CD14-positive monocyte (primary cell): ENCODE measurements around the gene COG2. TPM values are rescaled to one million over a fixed set of nuclear protein-coding genes. Genes with fewer than 3 reads are reported as not detected.
"Not testable (repeated sequence)": the region's sequence is repeated elsewhere in the genome, so short reads cannot be mapped to it uniquely, and the experiment has no call there.

Experiments
- DNase-seq, 3 donors: peaks; one replicate each; pipeline ENCODE4 v3.0.0-alpha.2; 2011 to 2022
- H2AFZ ChIP-seq: 2 replicates; pipeline ENCODE4 v1.6.0; 2012; ENCODE audit warnings: mild to moderate bottlenecking, low read depth, low read length, inconsistent platforms; ENCODE audit not compliant: insufficient read depth, poor library complexity, severe bottlenecking
- H3K27ac ChIP-seq, 2 donors: 1 replicate in 1 of 2; 2 replicates in 1 of 2; pipeline ENCODE4 v1.5.1; 2012 to 2013; ENCODE audit warnings: low read length in 2 of 2, control low read depth in 1 of 2, inconsistent platforms in 1 of 2, low read depth in 1 of 2, mild to moderate bottlenecking in 1 of 2
- H3K27me3 ChIP-seq, 2 donors: one replicate each; pipeline versions ENCODE4 v1.6.0 to v1.6.1; 2011 to 2013; ENCODE audit warnings: low read length in 2 of 2; ENCODE audit not compliant: control insufficient read depth in 2 of 2, insufficient read depth in 2 of 2
- H3K36me3 ChIP-seq, 2 donors: replicated peaks in 1 of 2; 1 replicate in 1 of 2; 2 replicates in 1 of 2; pipeline versions ENCODE4 v1.5.1 to v1.6.1; 2012 to 2013; ENCODE audit warnings: low read length in 2 of 2, control low read depth in 1 of 2, inconsistent platforms in 1 of 2, mild to moderate bottlenecking in 1 of 2; ENCODE audit not compliant: insufficient read depth in 2 of 2, control insufficient read depth in 1 of 2
- H3K4me1 ChIP-seq, 2 donors: 1 replicate in 1 of 2; 2 replicates in 1 of 2; pipeline versions ENCODE4 v1.5.1 to v1.6.1; 2012 to 2013; ENCODE audit warnings: low read length in 2 of 2, control low read depth in 1 of 2, inconsistent platforms in 1 of 2, mild to moderate bottlenecking in 1 of 2, moderate library complexity in 1 of 2; ENCODE audit not compliant: insufficient read depth in 2 of 2, control insufficient read depth in 1 of 2
- H3K4me2 ChIP-seq: replicated peaks from 2 replicates; pipeline ENCODE3; 2012; ENCODE audit warnings: low read length, moderate library complexity, mild to moderate bottlenecking; ENCODE audit not compliant: poor library complexity, severe bottlenecking; ENCODE audit errors: extremely low read depth
- H3K4me3 ChIP-seq, 3 experiments: fragments of 200-600 bp in 1 of 3; sonication (generic) in 1 of 3; replicated peaks in 1 of 3; 1 replicate in 2 of 3; 2 replicates in 1 of 3; pipeline ENCODE4 v1.5.1; 2011 to 2013; ENCODE audit warnings: low read length in 3 of 3, mild to moderate bottlenecking in 3 of 3, control low read depth in 2 of 3, low read depth in 2 of 3, inconsistent platforms in 1 of 3, moderate library complexity in 1 of 3
- H3K79me2 ChIP-seq: 2 replicates; pipeline ENCODE4 v1.6.0; 2012; ENCODE audit warnings: mild to moderate bottlenecking, control low read depth, inconsistent platforms, low read length, moderate library complexity; ENCODE audit not compliant: insufficient read depth
- H3K9ac ChIP-seq: 2 replicates; pipeline ENCODE4 v1.6.0; 2017; ENCODE audit warnings: low read length, mild to moderate bottlenecking; ENCODE audit not compliant: insufficient read depth, poor library complexity, severe bottlenecking
- H3K9me3 ChIP-seq, 2 donors: replicated peaks in 1 of 2; 1 replicate in 1 of 2; 2 replicates in 1 of 2; pipeline versions ENCODE4 v1.5.1 to v1.6.1; 2012 to 2013; ENCODE audit warnings: low read length in 2 of 2, control low read depth in 1 of 2; ENCODE audit not compliant: control insufficient read depth in 1 of 2, insufficient read depth in 1 of 2
- H4K20me1 ChIP-seq: 2 replicates; pipeline ENCODE4 v1.6.0; 2012; ENCODE audit warnings: mild to moderate bottlenecking, low read length, control low read depth, moderate library complexity; ENCODE audit not compliant: insufficient read depth
- H3K27ac Mint-ChIP-seq, 7 donors: one replicate each; pipeline ENCODE4 v1.8.0; 2020; ENCODE audit warnings: mild to moderate bottlenecking in 7 of 7, mixed read lengths in 7 of 7, moderate library complexity in 6 of 7, inconsistent platforms in 2 of 7
- H3K27me3 Mint-ChIP-seq, 3 donors: one replicate each; pipeline ENCODE4 v1.8.0; 2021 to 2022; ENCODE audit warnings: low read depth in 3 of 3, mild to moderate bottlenecking in 3 of 3, mixed read lengths in 3 of 3, moderate library complexity in 3 of 3, inconsistent platforms in 1 of 3
- H3K36me3 Mint-ChIP-seq, 2 donors: one replicate each; pipeline ENCODE4 v1.8.0; 2020; ENCODE audit warnings: mixed read lengths in 2 of 2, inconsistent platforms in 1 of 2, mild to moderate bottlenecking in 1 of 2
- H3K4me1 Mint-ChIP-seq: one replicate; pipeline ENCODE4 v1.8.0; 2020; ENCODE audit warnings: mild to moderate bottlenecking, mixed read lengths
- H3K4me3 Mint-ChIP-seq, 2 donors: one replicate each; pipeline ENCODE4 v1.8.0; 2020; ENCODE audit warnings: mild to moderate bottlenecking in 2 of 2, mixed read lengths in 2 of 2, moderate library complexity in 1 of 2
- H3K9me3 Mint-ChIP-seq, 7 donors: one replicate each; pipeline ENCODE4 v1.8.0; 2020 to 2022; ENCODE audit warnings: mixed read lengths in 7 of 7, mild to moderate bottlenecking in 6 of 7, moderate library complexity in 6 of 7, inconsistent platforms in 2 of 7
- WGBS: methylation state at CpG from one replicate; pipeline ENCODE4 v1.1.5; 2013; ENCODE audit warnings: missing lambda C conversion rate; ENCODE audit not compliant: insufficient coverage; 5-methylcytosine and 5-hydroxymethylcytosine counted together
- intact Hi-C, 2 donors: fragments of 100-400 bp; cut with micrococcal nuclease; formaldehyde crosslinking; loops; one replicate each; pipeline versions ENCODE4 v1.15.0 to v1.15.1; 2023
- polyA plus RNA-seq, 3 donors: library from polyadenylated mRNA; depleted of rRNA in 1 of 3; unstranded in 2 of 3; stranded (reverse) in 1 of 3; fragments of 300-500 nt in 2 of 3; fragments of >200 nt in 1 of 3; fragmentation: Illumina TruSeq in 2 of 3; gene quantifications; 1 replicate in 2 of 3; 2 replicates in 1 of 3; pipeline ENCODE4 v1.2.3, GENCODE V29; 2012 to 2021
- TF ChIP-seq, protein P1 (sequence below): fragments of 200-600 bp; IDR thresholded peaks from one replicate; pipeline ENCODE4 v1.8.0; 2022; ENCODE audit warnings: antibody characterized with exemption, mild to moderate bottlenecking

The COG2 gene
- polyA plus RNA-seq, 3 donors = 16.7 to 30.4 (median 24.7) TPM

DNA sequence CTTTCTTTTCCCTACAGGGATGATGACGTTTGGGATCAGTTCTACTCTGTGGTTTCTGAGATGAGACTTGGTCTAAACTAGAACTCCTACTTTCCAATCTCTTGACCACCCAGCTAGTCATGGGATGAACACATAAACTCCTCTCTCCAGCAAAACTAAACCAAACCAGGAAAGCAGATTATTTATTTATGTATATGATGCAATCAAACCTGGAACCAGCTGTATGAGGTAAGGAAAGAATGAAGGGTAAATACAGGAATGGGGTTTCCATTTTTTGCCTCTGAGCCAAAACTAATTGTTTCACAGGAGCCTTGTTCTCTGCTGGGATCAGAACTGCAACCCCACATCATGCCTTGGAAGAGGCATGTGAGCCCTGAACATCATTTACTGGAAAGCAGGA lies 75.0 kb downstream of the COG2 start:
- H3K4me2 ChIP-seq = no peak overlapping the region
- Mint-ChIP-seq H3K4me3 (no peak overlapping the region), H3K9me3 (peaks cover 5 to 19% (median 11%) of the 10 kb centered on the region in 7 donors), H3K27me3 (peaks cover 7 to 9% (median 8%) of the 10 kb centered on the region in 3 donors), H3K36me3 (no peaks in the 10 kb centered on the region), H3K4me1 (peaks cover 6% of the 10 kb centered on the region), H3K27ac (no peak overlapping the region)
- H2AFZ ChIP-seq = no peak overlapping the region
- no peak overlapping the region for H3K27ac ChIP-seq
- no peak for DNase-seq
- no peak overlapping the region for H3K4me3 ChIP-seq
- TF ChIP-seq, protein P1, sequence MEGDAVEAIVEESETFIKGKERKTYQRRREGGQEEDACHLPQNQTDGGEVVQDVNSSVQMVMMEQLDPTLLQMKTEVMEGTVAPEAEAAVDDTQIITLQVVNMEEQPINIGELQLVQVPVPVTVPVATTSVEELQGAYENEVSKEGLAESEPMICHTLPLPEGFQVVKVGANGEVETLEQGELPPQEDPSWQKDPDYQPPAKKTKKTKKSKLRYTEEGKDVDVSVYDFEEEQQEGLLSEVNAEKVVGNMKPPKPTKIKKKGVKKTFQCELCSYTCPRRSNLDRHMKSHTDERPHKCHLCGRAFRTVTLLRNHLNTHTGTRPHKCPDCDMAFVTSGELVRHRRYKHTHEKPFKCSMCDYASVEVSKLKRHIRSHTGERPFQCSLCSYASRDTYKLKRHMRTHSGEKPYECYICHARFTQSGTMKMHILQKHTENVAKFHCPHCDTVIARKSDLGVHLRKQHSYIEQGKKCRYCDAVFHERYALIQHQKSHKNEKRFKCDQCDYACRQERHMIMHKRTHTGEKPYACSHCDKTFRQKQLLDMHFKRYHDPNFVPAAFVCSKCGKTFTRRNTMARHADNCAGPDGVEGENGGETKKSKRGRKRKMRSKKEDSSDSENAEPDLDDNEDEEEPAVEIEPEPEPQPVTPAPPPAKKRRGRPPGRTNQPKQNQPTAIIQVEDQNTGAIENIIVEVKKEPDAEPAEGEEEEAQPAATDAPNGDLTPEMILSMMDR = no peak
- WGBS = no CpG with 5 or more reads among the region's 1 CpG
- no peaks in the 10 kb centered on the region for H4K20me1 ChIP-seq
- intact Hi-C loops = no loop called here
- H3K9me3 ChIP-seq = peaks cover 6 to 9% of the 10 kb centered on the region in 2 donors
- H3K36me3 ChIP-seq = no peaks in the 10 kb centered on the region
- H3K27me3 ChIP-seq = no peaks in the 10 kb centered on the region
- no peaks in the 10 kb centered on the region for H3K79me2 ChIP-seq
- no peak overlapping the region for H3K9ac ChIP-seq
- H3K4me1 ChIP-seq = no peaks in the 10 kb centered on the region

DNA sequence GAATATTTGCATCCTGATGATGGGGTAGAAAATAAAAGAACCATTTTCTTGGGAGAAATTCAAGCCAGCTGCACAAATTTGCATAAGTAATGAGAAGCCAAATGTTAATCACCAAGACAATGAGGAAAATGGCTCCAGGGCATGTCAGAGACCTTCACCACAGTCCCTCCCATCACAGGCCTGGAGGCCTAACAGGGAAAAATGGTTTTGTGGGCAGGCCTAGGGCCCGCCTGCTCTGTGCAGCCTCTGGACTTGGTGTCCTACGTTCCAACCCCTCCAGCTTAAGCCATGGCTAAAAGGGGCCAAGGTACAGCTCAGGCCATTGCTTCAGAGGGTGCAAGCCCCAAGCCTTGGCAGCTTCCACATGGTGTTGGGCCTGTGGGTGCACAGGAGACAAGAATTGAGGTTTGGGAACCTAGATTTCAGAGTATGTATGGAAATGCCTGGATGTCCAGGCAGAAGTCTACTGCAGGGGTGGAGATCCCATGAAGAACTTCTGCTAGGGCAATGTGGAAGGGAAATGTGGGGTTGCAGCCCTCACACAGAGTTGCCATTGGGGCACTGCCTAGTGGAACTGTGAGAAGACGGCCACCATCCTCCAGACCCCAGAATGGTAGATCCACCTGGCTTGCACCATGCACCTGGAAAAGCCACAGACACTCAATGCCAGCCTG lies 79.7 kb downstream of the COG2 start:
- H3K4me2 ChIP-seq, H3K27me3 Mint-ChIP-seq, H3K79me2 ChIP-seq, H3K36me3 Mint-ChIP-seq, H3K4me3 Mint-ChIP-seq, DNase-seq, H4K20me1 ChIP-seq, H3K4me3 ChIP-seq, intact Hi-C loops, H3K4me1 Mint-ChIP-seq, H3K4me1 ChIP-seq, H3K36me3 ChIP-seq, H3K27me3 ChIP-seq, H3K27ac ChIP-seq, H2AFZ ChIP-seq, H3K9ac ChIP-seq: not testable (repeated sequence)
- peaks cover 10 to 13% of the 10 kb centered on the region in 2 donors for H3K9me3 ChIP-seq
- peak overlapping the region in 1 of 7 donors; percentile 5 for H3K27ac Mint-ChIP-seq
- WGBS = 100% methylated on average over 2 of the region's 3 CpGs
- peaks cover 8 to 24% (median 15%) of the 10 kb centered on the region in 7 donors for H3K9me3 Mint-ChIP-seq
